GM04504 (cell line): ENCODE data around the gene USF1.
"Not testable (repeated sequence)": the region's sequence is repeated elsewhere in the genome, so short reads cannot be mapped to it uniquely, and the experiment has no call there.

Source experiments
- DNase-seq: peaks from one replicate; pipeline ENCODE4 v3.0.0-alpha.2; 2012; ENCODE audit warnings: low read depth

Gene USF1

GRCh38 chr1:161077426-161077825 lies 31.6 kb upstream of the USF1 start:
- DNase-seq: no peak

- DNase-seq: no peak
These were observed 30.6 kb upstream of the USF1 start for GRCh38 chr1:161076410-161076809.

- DNase-seq: no peak
These were observed 29.0 kb upstream of the USF1 start for GRCh38 chr1:161074676-161075368.

- DNase-seq: no peak
These were observed 27.8 kb upstream of the USF1 start for GRCh38 chr1:161073474-161074121.

- no peak for DNase-seq
These were observed 27.1 kb upstream of the USF1 start for GRCh38 chr1:161072751-161073449.

GRCh38 chr1:161071886-161072371 lies 26.2 kb upstream of the USF1 start:
- no peak for DNase-seq

- no peak for DNase-seq
These were observed 25.0 kb upstream of the USF1 start for GRCh38 chr1:161070761-161071160.

GRCh38 chr1:161069731-161070270 lies 24.0 kb upstream of the USF1 start, which contains the start of gene ARHGAP30:
TSS of gene ARHGAP30 (minus strand) at chr1:161069891. CDS start at chr1:161069624, 267 bp downstream.
- DNase-seq: no peak

- DNase-seq: no peak
These were observed 23.5 kb upstream of the USF1 start for GRCh38 chr1:161069241-161069640.

- no peak for DNase-seq
These were observed 22.8 kb upstream of the USF1 start for GRCh38 chr1:161068306-161069234.

- no peak for DNase-seq
These were observed 20.9 kb upstream of the USF1 start for GRCh38 chr1:161066694-161067093.

GRCh38 chr1:161065681-161066080 lies 19.9 kb upstream of the USF1 start:
- not testable (repeated sequence) for DNase-seq

GRCh38 chr1:161063936-161064335 lies 18.2 kb upstream of the USF1 start:
- not testable (repeated sequence) for DNase-seq

- DNase-seq: no peak
These were observed 15.6 kb upstream of the USF1 start for GRCh38 chr1:161061419-161061818.

GRCh38 chr1:161059293-161059692 lies 13.5 kb upstream of the USF1 start:
- no peak for DNase-seq

GRCh38 chr1:161054805-161055204 lies 9.0 kb upstream of the USF1 start:
- no peak for DNase-seq

GRCh38 chr1:161054232-161054631 lies 8.5 kb upstream of the USF1 start:
- no peak for DNase-seq

- no peak for DNase-seq
These were observed 7.1 kb upstream of the USF1 start for GRCh38 chr1:161052899-161053298.

GRCh38 chr1:161051219-161051618 lies 5.4 kb upstream of the USF1 start:
- no peak for DNase-seq

GRCh38 chr1:161048949-161049722 lies 3.4 kb upstream of the USF1 start:
- DNase-seq: no peak
